ENCODE data around the gene RBMS1.

DNA sequence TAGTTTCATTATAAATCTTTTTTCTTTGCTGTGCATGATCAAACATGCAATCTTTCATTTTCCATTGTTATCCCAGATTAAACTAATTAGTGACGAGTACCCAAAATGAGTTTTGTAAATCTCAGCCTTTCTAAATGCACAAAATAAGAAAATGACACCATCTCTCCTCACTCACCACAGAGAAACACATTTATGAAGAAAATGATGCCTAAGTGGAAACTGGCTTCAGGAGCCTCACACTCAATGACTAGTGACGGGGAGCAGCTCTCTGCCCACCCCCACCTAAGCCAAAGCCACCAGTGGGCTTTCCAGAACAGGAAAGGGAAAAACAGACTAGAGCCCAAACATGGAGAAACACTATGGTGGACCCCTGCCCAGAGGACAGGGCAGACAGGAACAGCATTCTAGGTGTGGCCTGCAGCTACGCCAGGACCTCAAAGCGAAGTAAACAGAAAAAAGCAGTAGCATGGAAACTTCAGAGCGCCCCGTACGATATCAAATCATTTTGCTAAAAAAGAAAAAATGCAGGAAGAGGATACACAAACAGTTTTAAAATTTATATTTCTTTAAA is 113.5 kb downstream of the RBMS1 start:
- TF ChIP-seq, protein P1, sequence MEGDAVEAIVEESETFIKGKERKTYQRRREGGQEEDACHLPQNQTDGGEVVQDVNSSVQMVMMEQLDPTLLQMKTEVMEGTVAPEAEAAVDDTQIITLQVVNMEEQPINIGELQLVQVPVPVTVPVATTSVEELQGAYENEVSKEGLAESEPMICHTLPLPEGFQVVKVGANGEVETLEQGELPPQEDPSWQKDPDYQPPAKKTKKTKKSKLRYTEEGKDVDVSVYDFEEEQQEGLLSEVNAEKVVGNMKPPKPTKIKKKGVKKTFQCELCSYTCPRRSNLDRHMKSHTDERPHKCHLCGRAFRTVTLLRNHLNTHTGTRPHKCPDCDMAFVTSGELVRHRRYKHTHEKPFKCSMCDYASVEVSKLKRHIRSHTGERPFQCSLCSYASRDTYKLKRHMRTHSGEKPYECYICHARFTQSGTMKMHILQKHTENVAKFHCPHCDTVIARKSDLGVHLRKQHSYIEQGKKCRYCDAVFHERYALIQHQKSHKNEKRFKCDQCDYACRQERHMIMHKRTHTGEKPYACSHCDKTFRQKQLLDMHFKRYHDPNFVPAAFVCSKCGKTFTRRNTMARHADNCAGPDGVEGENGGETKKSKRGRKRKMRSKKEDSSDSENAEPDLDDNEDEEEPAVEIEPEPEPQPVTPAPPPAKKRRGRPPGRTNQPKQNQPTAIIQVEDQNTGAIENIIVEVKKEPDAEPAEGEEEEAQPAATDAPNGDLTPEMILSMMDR (IDR thresholded peaks at IDR 0.05): no peak
- no peak for TF ChIP-seq POLR2A (IDR thresholded peaks at IDR 0.05)

Measured in right lobe of liver (tissue), 4 donors.